GM23248 (cell line): ENCODE results near the gene TPCN1.

Experiments used
- EZH2 ChIP-seq: fragments of 200-600 bp; sonication (generic); IDR thresholded peaks from 2 replicates; pipeline ENCODE4 v1.6.1; 2018; ENCODE audit warnings: antibody characterized with exemption, mild to moderate bottlenecking; ENCODE audit not compliant: insufficient read depth, poor library complexity, severe bottlenecking
- EZH2phosphoT487 ChIP-seq: fragments of 200-600 bp; sonication (generic); IDR thresholded peaks from 2 replicates; pipeline ENCODE4 v1.6.1; 2018; ENCODE audit warnings: antibody characterized with exemption, moderate library complexity, mild to moderate bottlenecking, low read depth; ENCODE audit not compliant: insufficient read depth

- no peak for TF ChIP-seq EZH2phosphoT487
- TF ChIP-seq EZH2 = no peak
These were observed 27.7 kb downstream of the TPCN1 start for GRCh38 chr12:113248842-113249435.
